Mesothelial cell of epicardium (in vitro differentiated cells): ENCODE measurements around the gene SLAMF9. TPM values are rescaled to one million over a fixed set of nuclear protein-coding genes. Genes with fewer than 3 reads are reported as not detected.
A peak's percentile ranks its signal among the peaks of the same experiment; 100 is the strongest.

ENCODE experiments used
- DNase-seq, 2 experiments: peaks; one replicate each; pipeline ENCODE4 v3.0.0; 2021; ENCODE audit warnings: low spot score in 2 of 2; ENCODE audit not compliant: unreplicated experiment in 2 of 2
- H3K27ac Mint-ChIP-seq: 2 replicates; pipeline ENCODE4 v1.8.0; 2021; ENCODE audit warnings: mixed read lengths
- H3K27me3 Mint-ChIP-seq: 2 replicates; pipeline ENCODE4 v1.8.0; 2021; ENCODE audit warnings: low read depth, mixed read lengths
- H3K36me3 Mint-ChIP-seq: 2 replicates; pipeline ENCODE4 v1.8.0; 2021; ENCODE audit warnings: mixed read lengths
- H3K4me1 Mint-ChIP-seq: 2 replicates; pipeline ENCODE4 v1.8.0; 2021; ENCODE audit warnings: mixed read lengths
- H3K4me3 Mint-ChIP-seq: 2 replicates; pipeline ENCODE4 v1.8.0; 2021; ENCODE audit warnings: mild to moderate bottlenecking, moderate library complexity, mixed read lengths
- H3K9me3 Mint-ChIP-seq: 2 replicates; pipeline ENCODE4 v1.8.0; 2021; ENCODE audit warnings: mixed read lengths
- CTCF ChIP-seq: fragments of 200-600 bp; sonication (generic); IDR thresholded peaks from one replicate; pipeline ENCODE4 v1.5.0; 2021; ENCODE audit warnings: antibody characterized with exemption; ENCODE audit not compliant: unreplicated experiment
- total RNA-seq: library from RNA; stranded (reverse); gene quantifications from 3 replicates; pipeline ENCODE4 v1.2.1, GENCODE V29; 2021

SLAMF9 gene
- total RNA-seq, 1 donor from 2014 or later = not detected

- H3K4me3 Mint-ChIP-seq = peak overlapping the region; percentile 92
- H3K36me3 Mint-ChIP-seq = peaks cover 17% of the 10 kb centered on the region
- H3K27ac Mint-ChIP-seq = peak overlapping the region; percentile 62
- no peak for DNase-seq
- no peak for TF ChIP-seq CTCF
- H3K27me3 Mint-ChIP-seq = no peaks in the 10 kb centered on the region
- H3K9me3 Mint-ChIP-seq = no peaks in the 10 kb centered on the region
- H3K4me1 Mint-ChIP-seq = peaks cover 43% of the 10 kb centered on the region
Measured at GRCh38 chr1:159922511-159923202, 31.4 kb downstream of the SLAMF9 start.

- TF ChIP-seq CTCF = no peak
- peaks cover 16% of the 10 kb centered on the region for H3K36me3 Mint-ChIP-seq
- H3K4me1 Mint-ChIP-seq = peaks cover 46% of the 10 kb centered on the region
- H3K27ac Mint-ChIP-seq = peak overlapping the region; percentile 62
- peak overlapping the region; percentile 34 for H3K4me3 Mint-ChIP-seq
- H3K9me3 Mint-ChIP-seq = no peaks in the 10 kb centered on the region
- DNase-seq = no peak
- H3K27me3 Mint-ChIP-seq = no peaks in the 10 kb centered on the region
Measured at GRCh38 chr1:159921700-159922504, 32.1 kb downstream of the SLAMF9 start.

- H3K9me3 Mint-ChIP-seq = no peaks in the 10 kb centered on the region
- no peak for DNase-seq
- H3K27me3 Mint-ChIP-seq = no peaks in the 10 kb centered on the region
- no peak for TF ChIP-seq CTCF
- peaks cover 50% of the 10 kb centered on the region for H3K4me1 Mint-ChIP-seq
- H3K4me3 Mint-ChIP-seq = no peak overlapping the region
- H3K36me3 Mint-ChIP-seq = peaks cover 16% of the 10 kb centered on the region
- H3K27ac Mint-ChIP-seq = no peak overlapping the region
Measured at GRCh38 chr1:159921251-159921650, 32.8 kb downstream of the SLAMF9 start.

- H3K4me3 Mint-ChIP-seq = no peak overlapping the region
- H3K36me3 Mint-ChIP-seq = peaks cover 16% of the 10 kb centered on the region
- no peaks in the 10 kb centered on the region for H3K27me3 Mint-ChIP-seq
- H3K4me1 Mint-ChIP-seq = peaks cover 50% of the 10 kb centered on the region
- no peaks in the 10 kb centered on the region for H3K9me3 Mint-ChIP-seq
- no peak overlapping the region for H3K27ac Mint-ChIP-seq
- no peak for TF ChIP-seq CTCF
- no peak for DNase-seq
Measured at GRCh38 chr1:159920651-159921050, 33.4 kb downstream of the SLAMF9 start.

GRCh38 chr1:159920202-159920601, 33.8 kb downstream of the SLAMF9 start:
- DNase-seq = no peak
- H3K27ac Mint-ChIP-seq = no peak overlapping the region
- no peak overlapping the region for H3K4me3 Mint-ChIP-seq
- peaks cover 16% of the 10 kb centered on the region for H3K36me3 Mint-ChIP-seq
- TF ChIP-seq CTCF = no peak
- H3K27me3 Mint-ChIP-seq = no peaks in the 10 kb centered on the region
- H3K4me1 Mint-ChIP-seq = peaks cover 50% of the 10 kb centered on the region
- no peaks in the 10 kb centered on the region for H3K9me3 Mint-ChIP-seq
